ENCODE data around the gene CSH2.

Gene CSH2

GRCh38 chr17:63854709-63855108 is 18.8 kb downstream of the CSH2 start:
- no peak for DNase-seq (ENCODE audit: low read depth)

- no peak for DNase-seq (ENCODE audit: low read depth)
Observed at GRCh38 chr17:63853260-63853659, 20.2 kb downstream of the CSH2 start.

- DNase-seq (ENCODE audit: low read depth): no peak
Observed at GRCh38 chr17:63850401-63850800, 23.1 kb downstream of the CSH2 start.

GRCh38 chr17:63848834-63849689 is 24.4 kb downstream of the CSH2 start:
- DNase-seq (ENCODE audit: low read depth): peak; percentile 77

- no peak for DNase-seq (ENCODE audit: low read depth)
Observed at GRCh38 chr17:63847525-63848249, 25.8 kb downstream of the CSH2 start.

- DNase-seq (ENCODE audit: low read depth): no peak
Observed at GRCh38 chr17:63845509-63845908, 28.0 kb downstream of the CSH2 start.

- no peak for DNase-seq (ENCODE audit: low read depth)
Observed at GRCh38 chr17:63843910-63844677, 29.4 kb downstream of the CSH2 start.

GRCh38 chr17:63843387-63843888 is 30.0 kb downstream of the CSH2 start:
- peak; percentile 77 for DNase-seq (ENCODE audit: low read depth)

GRCh38 chr17:63842540-63843386 is 30.7 kb downstream of the CSH2 start, which contains the start of gene SMARCD2:
SMARCD2 (minus strand) TSS chr17:63842685; CDS start chr17:63842674, 11 bp downstream.
- DNase-seq (ENCODE audit: low read depth): peak; percentile 98

- no peak for DNase-seq (ENCODE audit: low read depth)
Observed at GRCh38 chr17:63842173-63842539, 31.3 kb downstream of the CSH2 start.

- no peak for DNase-seq (ENCODE audit: low read depth)
Observed at GRCh38 chr17:63841350-63842172, 31.9 kb downstream of the CSH2 start.

GRCh38 chr17:63840591-63841349 is 32.7 kb downstream of the CSH2 start:
- no peak for DNase-seq (ENCODE audit: low read depth)

GRCh38 chr17:63838631-63839171 is 34.8 kb downstream of the CSH2 start:
- DNase-seq (ENCODE audit: low read depth): peak; percentile 63

GRCh38 chr17:63837962-63838600 is 35.4 kb downstream of the CSH2 start:
- DNase-seq (ENCODE audit: low read depth): no peak

GRCh38 chr17:63837480-63837879 is 36.0 kb downstream of the CSH2 start:
- no peak for DNase-seq (ENCODE audit: low read depth)

- no peak for DNase-seq (ENCODE audit: low read depth)
Observed at GRCh38 chr17:63836811-63837210, 36.7 kb downstream of the CSH2 start.

GRCh38 chr17:63835167-63835720 is 38.2 kb downstream of the CSH2 start:
- DNase-seq (ENCODE audit: low read depth): no peak

GRCh38 chr17:63834431-63835166 is 38.9 kb downstream of the CSH2 start:
- peak; percentile 62 for DNase-seq (ENCODE audit: low read depth)
